HepG2 (cell line): ENCODE measurements around the gene GH2. TPM values are rescaled to one million over a fixed set of nuclear protein-coding genes. Genes with fewer than 3 reads are reported as not detected.
A peak's percentile ranks its signal among the peaks of the same experiment; 100 is the strongest.

Source experiments
- ATF2 ChIP-seq: sonication (generic); formaldehyde crosslinking; IDR thresholded peaks from 2 replicates; pipeline ENCODE4 v1.4.0; 2020; ENCODE audit warnings: missing genetic modification reagents
- CBX5 ChIP-seq: sonication (generic); formaldehyde crosslinking; IDR thresholded peaks from 2 replicates; pipeline ENCODE4 v1.4.0; 2020; ENCODE audit warnings: missing genetic modification reagents, borderline replicate concordance
- CERS6 ChIP-seq: sonication (generic); formaldehyde crosslinking; IDR thresholded peaks from 2 replicates; pipeline ENCODE4 v1.5.0; 2020; ENCODE audit warnings: missing genetic modification reagents
- EHMT2 ChIP-seq: fragments of 200-600 bp; sonication (generic); IDR thresholded peaks from 2 replicates; pipeline ENCODE4 v1.7.0; 2017; ENCODE audit warnings: antibody characterized with exemption, low read depth, low read length, borderline replicate concordance
- FLYWCH1 ChIP-seq: sonication (generic); formaldehyde crosslinking; IDR thresholded peaks from 2 replicates; pipeline ENCODE4 v1.8.1; 2023; ENCODE audit warnings: mild to moderate bottlenecking, missing genetic modification reagents
- HNF4G ChIP-seq, 2 experiments: sonication (generic) in 1 of 2; formaldehyde crosslinking in 1 of 2; IDR thresholded peaks; 2 replicates each; pipeline versions ENCODE4 v1.4.0 to v1.6.1; 2011 to 2020; ENCODE audit warnings: borderline replicate concordance in 2 of 2, low read depth in 2 of 2, mild to moderate bottlenecking in 2 of 2, low read length in 1 of 2, missing genetic modification reagents in 1 of 2, moderate library complexity in 1 of 2
- HNRNPK ChIP-seq: fragments of 200-400 bp; formaldehyde crosslinking; IDR thresholded peaks from 2 replicates; pipeline ENCODE4 v1.6.1; 2018; ENCODE audit warnings: low read length, low read depth, moderate library complexity, mild to moderate bottlenecking; ENCODE audit not compliant: poor library complexity, severe bottlenecking
- MED8 ChIP-seq: sonication (generic); formaldehyde crosslinking; IDR thresholded peaks from 2 replicates; pipeline ENCODE4 v1.8.1; 2023; ENCODE audit warnings: mild to moderate bottlenecking, missing genetic modification reagents; ENCODE audit not compliant: insufficient replicate concordance
- MIER2 ChIP-seq: IDR thresholded peaks from 2 replicates; pipeline ENCODE4 v1.6.1; 2016; ENCODE audit warnings: missing biosample characterization, missing genetic modification reagents
- MLX ChIP-seq: IDR thresholded peaks from 2 replicates; pipeline ENCODE4 v1.6.1; 2016
- NR2F6 ChIP-seq, 2 experiments: IDR thresholded peaks; 2 replicates each; pipeline ENCODE4 v1.6.1; 2016; ENCODE audit warnings: antibody characterized with exemption in 1 of 2, mild to moderate bottlenecking in 1 of 2
- PLSCR1 ChIP-seq: sonication (generic); formaldehyde crosslinking; IDR thresholded peaks from 2 replicates; pipeline ENCODE4 v1.5.0; 2020; ENCODE audit warnings: missing genetic modification reagents, mild to moderate bottlenecking, borderline replicate concordance
- SMYD3 ChIP-seq: sonication (generic); formaldehyde crosslinking; IDR thresholded peaks from 2 replicates; pipeline ENCODE4 v1.8.1; 2023; ENCODE audit warnings: mild to moderate bottlenecking, missing genetic modification reagents
- TCF7 ChIP-seq: sonication (generic); IDR thresholded peaks from 2 replicates; pipeline ENCODE4 v1.6.1; 2016; ENCODE audit warnings: antibody characterized with exemption, low read depth
- WIZ ChIP-seq: sonication (generic); formaldehyde crosslinking; IDR thresholded peaks from 2 replicates; pipeline ENCODE4 v1.5.1; 2020; ENCODE audit warnings: mild to moderate bottlenecking, missing genetic modification reagents
- ZFP36 ChIP-seq: fragments of 150-350 bp; IDR thresholded peaks from 2 replicates; pipeline ENCODE4 v1.6.1; 2018; ENCODE audit warnings: borderline replicate concordance, low read length, low read depth; ENCODE audit not compliant: partially characterized antibody
- ZNF17 ChIP-seq: sonication (generic); formaldehyde crosslinking; IDR thresholded peaks from 2 replicates; pipeline ENCODE4 v1.5.0; 2020; ENCODE audit warnings: mild to moderate bottlenecking, missing genetic modification reagents
- ZNF556 ChIP-seq: sonication (generic); formaldehyde crosslinking; IDR thresholded peaks from 2 replicates; pipeline ENCODE4 v1.4.0; 2020; ENCODE audit warnings: mild to moderate bottlenecking, missing genetic modification reagents, borderline replicate concordance
- ZNF788 ChIP-seq: sonication (generic); formaldehyde crosslinking; IDR thresholded peaks from 2 replicates; pipeline ENCODE4 v1.5.0; 2020; ENCODE audit warnings: mild to moderate bottlenecking, missing genetic modification reagents, borderline replicate concordance
- ZNF883 ChIP-seq: sonication (generic); formaldehyde crosslinking; IDR thresholded peaks from 2 replicates; pipeline ENCODE4 v1.5.1; 2020; ENCODE audit warnings: mild to moderate bottlenecking, missing genetic modification reagents; ENCODE audit errors: not compliant biosample characterization
- ZSCAN5A ChIP-seq: sonication (generic); formaldehyde crosslinking; IDR thresholded peaks from 2 replicates; pipeline ENCODE4 v1.8.0; 2022; ENCODE audit warnings: mild to moderate bottlenecking, missing genetic modification reagents, borderline replicate concordance
- polyA plus RNA-seq, 8 experiments: library from polyadenylated mRNA; depleted of rRNA in 3 of 8; stranded (reverse) in 7 of 8; unstranded in 1 of 8; fragments of >200 nt; fragmentation: Illumina TruSeq in 4 of 8; extraction: Trizol in 4 of 8; gene quantifications; 2 replicates each; pipeline versions ENCODE4 v1.2.1 to v1.2.3, GENCODE V29; 2011 to 2016; ENCODE audit warnings: low read depth in 4 of 8, missing spikeins in 1 of 8, mixed read lengths in 1 of 8; ENCODE audit not compliant: insufficient read depth in 1 of 8
- total RNA-seq, 5 experiments: library from RNA; depleted of rRNA; stranded (reverse); fragments of >200 nt; fragmentation: Illumina TruSeq; extraction: Trizol; gene quantifications; 2 replicates each; pipeline ENCODE4 v1.2.3, GENCODE V29; 2016; ENCODE audit warnings: low read depth in 1 of 5

GH2 gene
- total and polyA plus RNA-seq, 2 of the 13 experiments (the other 11 are each of a cell fraction or from before 2014, with no cell fraction given), result not detected

GRCh38 chr17:63841350-63842172 lies 40.2 kb downstream of the GH2 start (continued):
- TF ChIP-seq CBX5 (CRISPR knock-in tag), result peak; percentile 58; the same call in 1 of the 2 replicates
- TF ChIP-seq HNF4G (IDR thresholded peaks at IDR 0.05; ENCODE audit: borderline replicate concordance, low read depth, low read length), result no peak
- TF ChIP-seq HNF4G (CRISPR knock-in tag; IDR thresholded peaks at IDR 0.05; ENCODE audit: borderline replicate concordance, low read depth), result no peak
- TF ChIP-seq TCF7, result no peak
- TF ChIP-seq EHMT2, result no peak
- no peak for TF ChIP-seq ZNF883
- TF ChIP-seq NR2F6 (IDR thresholded peaks at IDR 0.05), result no peak
- TF ChIP-seq NR2F6 (CRISPR knock-in tag; IDR thresholded peaks at IDR 0.05), result peak; percentile 19; the same call in 1 of the 2 replicates
- peak; percentile 66; the same call in 1 of the 2 replicates for TF ChIP-seq ZNF788 (CRISPR knock-in tag)
- TF ChIP-seq HNRNPK, result no peak
- TF ChIP-seq PLSCR1 (CRISPR knock-in tag), result no peak
- no peak for TF ChIP-seq CERS6 (CRISPR knock-in tag)
- no peak for TF ChIP-seq SMYD3 (CRISPR knock-in tag)
- no peak for TF ChIP-seq FLYWCH1 (CRISPR knock-in tag)
- TF ChIP-seq ZFP36, result no peak
- TF ChIP-seq MLX, result no peak
- TF ChIP-seq MIER2 (CRISPR knock-in tag), result no peak; the same call in 1 of the 2 replicates
- TF ChIP-seq ZSCAN5A (CRISPR knock-in tag), result no peak
- no peak for TF ChIP-seq ZNF556 (CRISPR knock-in tag)
- no peak for TF ChIP-seq ZNF17 (CRISPR knock-in tag)
- no peak for TF ChIP-seq ATF2 (CRISPR knock-in tag)
- TF ChIP-seq WIZ (CRISPR knock-in tag), result no peak
- TF ChIP-seq MED8, result no peak
